Liver (tissue), 3 donors: ENCODE data around the gene TRAPPC3L.

ENCODE experiments used
- CTCF ChIP-seq: fragments of 150-350 bp; IDR thresholded peaks from 2 replicates; pipeline ENCODE4 v1.5.1; 2017; ENCODE audit warnings: improper control_type of control experiment, low read depth, low read length; ENCODE audit not compliant: missing input control
- EGR1 ChIP-seq, 2 donors: IDR thresholded peaks; 2 replicates each; pipeline ENCODE4 v1.6.1; 2016 to 2018; ENCODE audit warnings: antibody characterized with exemption in 2 of 2, low read depth in 2 of 2
- GABPA ChIP-seq, 2 donors: IDR thresholded peaks in 1 of 2; conservative IDR thresholded peaks in 1 of 2; 2 replicates each; pipeline ENCODE4 v1.6.1; 2016; ENCODE audit warnings: antibody characterized with exemption in 2 of 2, mild to moderate bottlenecking in 1 of 2, moderate library complexity in 1 of 2
- MAX ChIP-seq: IDR thresholded peaks from 2 replicates; pipeline ENCODE4 v1.6.1; 2016; ENCODE audit warnings: antibody characterized with exemption
- RAD21 ChIP-seq, 2 donors: IDR thresholded peaks; 2 replicates each; pipeline ENCODE4 v1.6.1; 2016; ENCODE audit warnings: antibody characterized with exemption in 2 of 2, mild to moderate bottlenecking in 2 of 2
- REST ChIP-seq: IDR thresholded peaks from 2 replicates; pipeline ENCODE4 v1.6.1; 2016; ENCODE audit warnings: antibody characterized with exemption, mild to moderate bottlenecking
- SP1 ChIP-seq: IDR thresholded peaks from 2 replicates; pipeline ENCODE4 v1.6.1; 2018; ENCODE audit warnings: antibody characterized with exemption, mild to moderate bottlenecking
- YY1 ChIP-seq: IDR thresholded peaks from 2 replicates; pipeline ENCODE4 v1.6.1; 2016; ENCODE audit warnings: antibody characterized with exemption, mild to moderate bottlenecking
- ZBTB33 ChIP-seq: IDR thresholded peaks from 2 replicates; pipeline ENCODE4 v1.6.1; 2016; ENCODE audit warnings: antibody characterized with exemption
- donor health status: healthy.
- donor health status: healthy.

- TF ChIP-seq CTCF (no peak), ZBTB33 (no peak), RAD21 (IDR thresholded peaks at IDR 0.05) (no peak), YY1 (no peak), MAX (no peak), EGR1 (IDR thresholded peaks at IDR 0.05; ENCODE audit: low read depth in 2 of 2) (no peak), REST (no peak), SP1 (no peak), GABPA (IDR thresholded peaks at IDR 0.05 in 1 of 2, conservative IDR thresholded peaks at IDR 0.05 in 1 of 2) (no peak)
Observed at GRCh38 chr6:116450769-116451740, 94.4 kb downstream of the TRAPPC3L start.
